ENCODE data around the gene DUSP2. TPM values are rescaled to one million over a fixed set of nuclear protein-coding genes. Genes with fewer than 3 reads are reported as not detected.

The DUSP2 gene
- total and polyA plus RNA-seq, 10 of the 15 experiments (the other 5 are each of a cell fraction or from before 2014, with no cell fraction given), result 9.7 to 212 (median 57.2) TPM

GRCh38 chr2:96148410-96149217, 3.4 kb upstream of the DUSP2 start (continued):
- TF ChIP-seq ATF3 (IDR thresholded peaks at IDR 0.05; ENCODE audit: borderline replicate concordance, extremely low read depth, low read depth, low read length), result no peak
- TF ChIP-seq EGR1 (IDR thresholded peaks at IDR 0.05; ENCODE audit: borderline replicate concordance in 1 of 2, low read depth in 2 of 2, low read length in 2 of 2), result peak in 1 of 2 experiments; percentile 53; a peak in 2 of 3 replicates
- TF ChIP-seq KAT2A (conservative IDR thresholded peaks at IDR 0.05; ENCODE audit: control insufficient read depth, low read depth, low read length), result no peak
- no peak for TF ChIP-seq SMAD5 (IDR thresholded peaks at IDR 0.05; ENCODE audit: low read depth)
- no peak for TF ChIP-seq GABPA (IDR thresholded peaks at IDR 0.05; ENCODE audit: low read depth)
- no peak for TF ChIP-seq KDM1A (IDR thresholded peaks at IDR 0.05; ENCODE audit: borderline replicate concordance)
- no peak for TF ChIP-seq CEBPB (IDR thresholded peaks at IDR 0.05; ENCODE audit: borderline replicate concordance in 1 of 2, low read depth in 2 of 2, low read length in 2 of 2)
- peak; percentile 97 for TF ChIP-seq CREM (IDR thresholded peaks at IDR 0.05; ENCODE audit: low read depth)
- no peak for TF ChIP-seq MYB (IDR thresholded peaks at IDR 0.05; ENCODE audit: borderline replicate concordance, low read depth, low read length)
- no peak for TF ChIP-seq NRF1 (conservative IDR thresholded peaks at IDR 0.05; ENCODE audit: low read depth, low read length)
- peak; percentile 76 to 87; a peak in 3 of 4 replicates for TF ChIP-seq IKZF2 (IDR thresholded peaks at IDR 0.05)
- TF ChIP-seq ZBTB4 (CRISPR knock-in tag; IDR thresholded peaks at IDR 0.05), result no peak
- no peak for TF ChIP-seq CBX5 (IDR thresholded peaks at IDR 0.05; ENCODE audit: low read depth)
- TF ChIP-seq NR2C2 (IDR thresholded peaks at IDR 0.05; ENCODE audit: borderline replicate concordance, control insufficient read depth, insufficient read length, low read depth), result no peak
- no peak for TF ChIP-seq CHD1 (IDR thresholded peaks at IDR 0.05; ENCODE audit: low read depth, low read length)
- TF ChIP-seq RELA (IDR thresholded peaks at IDR 0.05; ENCODE audit: borderline replicate concordance, partially characterized antibody), result peak; percentile 39
- no peak for TF ChIP-seq IRF4 (IDR thresholded peaks at IDR 0.05; ENCODE audit: low read depth, low read length)
- no peak for TF ChIP-seq EED (IDR thresholded peaks at IDR 0.05; ENCODE audit: low read depth)
- TF ChIP-seq ZSCAN29 (IDR thresholded peaks at IDR 0.05), result no peak
- TF ChIP-seq, protein P1, sequence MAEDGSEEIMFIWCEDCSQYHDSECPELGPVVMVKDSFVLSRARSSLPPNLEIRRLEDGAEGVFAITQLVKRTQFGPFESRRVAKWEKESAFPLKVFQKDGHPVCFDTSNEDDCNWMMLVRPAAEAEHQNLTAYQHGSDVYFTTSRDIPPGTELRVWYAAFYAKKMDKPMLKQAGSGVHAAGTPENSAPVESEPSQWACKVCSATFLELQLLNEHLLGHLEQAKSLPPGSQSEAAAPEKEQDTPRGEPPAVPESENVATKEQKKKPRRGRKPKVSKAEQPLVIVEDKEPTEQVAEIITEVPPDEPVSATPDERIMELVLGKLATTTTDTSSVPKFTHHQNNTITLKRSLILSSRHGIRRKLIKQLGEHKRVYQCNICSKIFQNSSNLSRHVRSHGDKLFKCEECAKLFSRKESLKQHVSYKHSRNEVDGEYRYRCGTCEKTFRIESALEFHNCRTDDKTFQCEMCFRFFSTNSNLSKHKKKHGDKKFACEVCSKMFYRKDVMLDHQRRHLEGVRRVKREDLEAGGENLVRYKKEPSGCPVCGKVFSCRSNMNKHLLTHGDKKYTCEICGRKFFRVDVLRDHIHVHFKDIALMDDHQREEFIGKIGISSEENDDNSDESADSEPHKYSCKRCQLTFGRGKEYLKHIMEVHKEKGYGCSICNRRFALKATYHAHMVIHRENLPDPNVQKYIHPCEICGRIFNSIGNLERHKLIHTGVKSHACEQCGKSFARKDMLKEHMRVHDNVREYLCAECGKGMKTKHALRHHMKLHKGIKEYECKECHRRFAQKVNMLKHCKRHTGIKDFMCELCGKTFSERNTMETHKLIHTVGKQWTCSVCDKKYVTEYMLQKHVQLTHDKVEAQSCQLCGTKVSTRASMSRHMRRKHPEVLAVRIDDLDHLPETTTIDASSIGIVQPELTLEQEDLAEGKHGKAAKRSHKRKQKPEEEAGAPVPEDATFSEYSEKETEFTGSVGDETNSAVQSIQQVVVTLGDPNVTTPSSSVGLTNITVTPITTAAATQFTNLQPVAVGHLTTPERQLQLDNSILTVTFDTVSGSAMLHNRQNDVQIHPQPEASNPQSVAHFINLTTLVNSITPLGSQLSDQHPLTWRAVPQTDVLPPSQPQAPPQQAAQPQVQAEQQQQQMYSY (CRISPR knock-in tag; IDR thresholded peaks at IDR 0.05), result no peak
- no peak for TF ChIP-seq ESRRA (IDR thresholded peaks at IDR 0.05; ENCODE audit: low read length)
- peak; percentile 48; the same call in 1 of the 2 replicates for TF ChIP-seq LARP7 (IDR thresholded peaks at IDR 0.05)
- no peak for TF ChIP-seq NFIC (IDR thresholded peaks at IDR 0.05; ENCODE audit: low read depth, low read length)
- no peak for TF ChIP-seq STAT3 (IDR thresholded peaks at IDR 0.05; ENCODE audit: low read depth, low read length)
- TF ChIP-seq RFX5 (IDR thresholded peaks at IDR 0.05; ENCODE audit: low read depth, low read length), result peak; percentile 43; the same call in 1 of the 2 replicates

Measured in GM12878 (cell line).